Parathyroid adenoma (tissue), 2 donors: Measurements from ENCODE around the gene C20orf141.

Source experiments
- H2AFZ ChIP-seq: fragments of 300-600 bp; sonication (generic); one replicate; pipeline ENCODE4 v1.7.0; 2017; ENCODE audit warnings: antibody characterized with exemption, mild to moderate bottlenecking
- H3K27ac ChIP-seq: fragments of 300-600 bp; sonication (generic); one replicate; pipeline ENCODE4 v1.7.0; 2017
- H3K27me3 ChIP-seq: fragments of 300-600 bp; sonication (generic); one replicate; pipeline ENCODE4 v1.7.0; 2017; ENCODE audit warnings: low read length; ENCODE audit not compliant: control insufficient read depth, insufficient read depth
- H3K36me3 ChIP-seq: fragments of 300-600 bp; sonication (generic); one replicate; pipeline ENCODE4 v1.7.0; 2017; ENCODE audit warnings: low read length; ENCODE audit not compliant: control insufficient read depth, insufficient read depth
- H3K4me1 ChIP-seq: fragments of 300-600 bp; sonication (generic); one replicate; pipeline ENCODE4 v1.7.0; 2017; ENCODE audit warnings: control low read depth
- H3K4me2 ChIP-seq: fragments of 300-600 bp; sonication (generic); one replicate; pipeline ENCODE4 v1.7.0; 2017; ENCODE audit warnings: low read length
- H3K4me3 ChIP-seq: fragments of 300-600 bp; sonication (generic); one replicate; pipeline ENCODE4 v1.7.0; 2017; ENCODE audit warnings: low read depth, low read length
- H3K79me2 ChIP-seq: fragments of 300-600 bp; sonication (generic); one replicate; pipeline ENCODE4 v1.7.0; 2017; ENCODE audit warnings: control low read depth
- H3K9ac ChIP-seq: fragments of 300-600 bp; sonication (generic); one replicate; pipeline ENCODE4 v1.7.0; 2017; ENCODE audit warnings: mild to moderate bottlenecking
- H3K9me3 ChIP-seq: fragments of 300-600 bp; sonication (generic); one replicate; pipeline ENCODE4 v1.7.0; 2017; ENCODE audit warnings: low read length; ENCODE audit not compliant: control insufficient read depth
- TF ChIP-seq, protein P1 (sequence below): fragments of 300-600 bp; sonication (generic); IDR thresholded peaks from one replicate; pipeline ENCODE4 v1.7.0; 2017; ENCODE audit warnings: antibody characterized with exemption, mild to moderate bottlenecking
- donor health status: primary hyperparathyroidism.

The C20orf141 gene

DNA sequence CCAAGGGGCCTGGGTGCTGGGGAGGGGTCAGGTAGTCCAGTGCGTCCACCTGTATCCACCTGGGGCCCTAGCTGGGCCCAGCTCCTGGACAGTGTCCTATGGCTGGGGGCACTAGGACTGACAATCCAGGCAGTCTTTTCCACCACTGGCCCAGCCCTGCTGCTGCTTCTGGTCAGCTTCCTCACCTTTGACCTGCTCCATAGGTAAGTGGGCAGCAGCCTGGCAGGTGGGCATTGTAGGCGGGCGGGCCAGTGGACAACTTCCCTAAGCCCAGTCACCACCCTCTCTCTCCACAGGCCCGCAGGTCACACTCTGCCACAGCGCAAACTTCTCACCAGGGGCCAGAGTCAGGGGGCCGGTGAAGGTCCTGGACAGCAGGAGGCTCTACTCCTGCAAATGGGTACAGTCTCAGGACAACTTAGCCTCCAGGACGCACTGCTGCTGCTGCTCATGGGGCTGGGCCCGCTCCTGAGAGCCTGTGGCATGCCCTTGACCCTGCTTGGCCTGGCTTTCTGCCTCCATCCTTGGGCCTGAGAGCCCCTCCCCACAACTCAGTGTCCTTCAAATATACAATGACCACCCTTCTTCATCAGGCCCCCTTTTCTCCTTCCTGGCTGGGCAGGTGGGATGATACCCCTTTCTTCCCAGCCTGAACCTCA is 584 bp downstream of the C20orf141 start:
- H3K79me2 ChIP-seq: no peaks in the 10 kb centered on the region
- TF ChIP-seq, protein P1, sequence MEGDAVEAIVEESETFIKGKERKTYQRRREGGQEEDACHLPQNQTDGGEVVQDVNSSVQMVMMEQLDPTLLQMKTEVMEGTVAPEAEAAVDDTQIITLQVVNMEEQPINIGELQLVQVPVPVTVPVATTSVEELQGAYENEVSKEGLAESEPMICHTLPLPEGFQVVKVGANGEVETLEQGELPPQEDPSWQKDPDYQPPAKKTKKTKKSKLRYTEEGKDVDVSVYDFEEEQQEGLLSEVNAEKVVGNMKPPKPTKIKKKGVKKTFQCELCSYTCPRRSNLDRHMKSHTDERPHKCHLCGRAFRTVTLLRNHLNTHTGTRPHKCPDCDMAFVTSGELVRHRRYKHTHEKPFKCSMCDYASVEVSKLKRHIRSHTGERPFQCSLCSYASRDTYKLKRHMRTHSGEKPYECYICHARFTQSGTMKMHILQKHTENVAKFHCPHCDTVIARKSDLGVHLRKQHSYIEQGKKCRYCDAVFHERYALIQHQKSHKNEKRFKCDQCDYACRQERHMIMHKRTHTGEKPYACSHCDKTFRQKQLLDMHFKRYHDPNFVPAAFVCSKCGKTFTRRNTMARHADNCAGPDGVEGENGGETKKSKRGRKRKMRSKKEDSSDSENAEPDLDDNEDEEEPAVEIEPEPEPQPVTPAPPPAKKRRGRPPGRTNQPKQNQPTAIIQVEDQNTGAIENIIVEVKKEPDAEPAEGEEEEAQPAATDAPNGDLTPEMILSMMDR: no peak
- no peak overlapping the region for H3K9ac ChIP-seq
- no peak overlapping the region for H3K4me3 ChIP-seq
- no peak overlapping the region for H3K4me2 ChIP-seq
- no peak overlapping the region for H2AFZ ChIP-seq
- no peaks in the 10 kb centered on the region for H3K27me3 ChIP-seq
- peaks cover 5% of the 10 kb centered on the region for H3K4me1 ChIP-seq
- H3K36me3 ChIP-seq: no peaks in the 10 kb centered on the region
- H3K27ac ChIP-seq: no peak overlapping the region
- no peaks in the 10 kb centered on the region for H3K9me3 ChIP-seq

DNA sequence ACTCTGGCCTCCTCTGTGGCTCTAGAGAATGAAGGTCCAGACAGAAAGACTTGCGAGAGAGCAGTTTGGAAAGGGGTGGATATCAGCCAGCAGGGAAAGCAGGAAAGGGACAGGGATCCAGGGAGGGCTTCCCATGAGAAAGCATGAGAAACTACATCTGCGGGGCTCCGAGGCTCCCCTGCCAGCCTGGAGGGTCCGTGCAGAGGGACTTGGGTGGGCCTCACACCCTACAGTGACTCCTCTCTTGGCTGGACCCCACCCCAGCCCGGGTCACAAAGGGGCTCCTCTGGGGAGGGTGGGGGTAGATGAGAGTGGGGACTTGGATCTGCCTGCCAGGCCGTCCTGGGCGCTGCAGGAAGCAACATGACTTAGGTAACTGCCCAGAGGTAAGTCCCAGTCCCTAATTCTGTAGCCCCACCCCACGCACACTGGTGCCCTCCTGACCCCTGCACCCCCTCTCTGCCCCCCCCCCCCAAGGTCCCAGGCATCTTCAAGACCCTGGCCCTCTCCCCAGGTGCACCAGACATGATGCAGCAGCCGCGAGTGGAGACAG is 1.3 kb downstream of the C20orf141 start, which contains the start of gene TMEM239:
TSS of gene TMEM239 (plus strand) at position 335 of the 553 bp plus-strand sequence. CDS start at position 526, 191 bp downstream.
- H3K27ac ChIP-seq: no peak within 1 kb of the TSS
- TF ChIP-seq, protein P1: no peak
- no peak within 1 kb of the TSS for H3K4me2 ChIP-seq
- H3K27me3 ChIP-seq: no peaks in the 10 kb centered on the region
- H3K79me2 ChIP-seq: no peaks in the 10 kb centered on the region
- no peaks in the 10 kb centered on the region for H3K36me3 ChIP-seq
- H3K4me3 ChIP-seq: no peak within 1 kb of the TSS
- no peak within 1 kb of the TSS for H2AFZ ChIP-seq
- no peaks in the 10 kb centered on the region for H3K9me3 ChIP-seq
- peaks cover 7% of the 10 kb centered on the region for H3K4me1 ChIP-seq
- H3K9ac ChIP-seq: no peak within 1 kb of the TSS

DNA sequence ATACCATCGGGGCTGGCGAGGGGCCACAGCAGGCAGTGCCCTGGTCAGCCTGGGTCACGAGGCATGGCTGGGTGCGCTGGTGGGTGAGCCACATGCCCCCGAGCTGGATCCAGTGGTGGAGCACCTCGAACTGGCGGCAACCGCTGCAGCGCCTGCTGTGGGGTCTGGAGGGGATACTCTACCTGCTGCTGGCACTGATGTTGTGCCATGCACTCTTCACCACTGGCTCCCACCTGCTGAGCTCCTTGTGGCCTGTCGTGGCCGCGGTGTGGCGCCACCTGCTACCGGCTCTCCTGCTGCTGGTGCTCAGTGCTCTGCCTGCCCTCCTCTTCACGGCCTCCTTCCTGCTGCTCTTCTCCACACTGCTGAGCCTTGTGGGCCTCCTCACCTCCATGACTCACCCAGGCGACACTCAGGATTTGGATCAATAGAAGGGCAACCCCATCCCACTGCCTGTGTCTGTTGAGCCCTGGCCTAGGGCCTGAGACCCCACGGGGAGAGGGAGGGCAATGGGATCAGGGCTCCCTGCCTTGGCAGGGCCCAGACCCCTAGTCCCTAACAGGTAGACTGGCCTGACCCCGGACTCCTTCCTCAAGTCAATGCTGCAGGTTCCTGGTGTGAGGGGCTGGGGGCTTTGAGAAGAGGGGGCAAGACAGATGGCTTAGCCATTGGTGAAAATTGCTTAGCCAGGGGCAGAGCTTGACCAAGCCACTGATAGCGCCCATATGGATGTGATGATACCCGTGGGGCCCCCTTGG is 2.0 kb downstream of the C20orf141 start:
- H3K79me2 ChIP-seq: no peaks in the 10 kb centered on the region
- H3K4me3 ChIP-seq: no peak overlapping the region
- TF ChIP-seq, protein P1: no peak

DNA sequence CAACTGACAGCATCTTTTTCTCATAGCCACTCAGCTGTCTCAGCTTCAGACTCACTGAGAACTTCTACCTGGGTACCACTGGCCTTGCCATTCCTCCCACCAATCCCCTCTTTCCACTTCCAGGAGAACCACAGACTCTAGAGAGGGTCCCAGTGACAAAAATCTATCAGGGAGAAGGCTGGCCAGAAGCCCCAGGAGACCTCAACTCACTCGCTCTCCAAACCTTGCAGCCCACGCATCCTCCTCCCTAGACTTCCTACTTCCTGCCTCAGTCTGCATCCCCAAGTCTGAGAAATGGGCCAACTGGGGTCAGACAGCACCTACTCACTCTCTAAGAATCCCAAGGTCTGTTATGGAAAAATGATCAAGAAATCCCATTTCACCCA is 2.5 kb downstream of the C20orf141 start:
- H3K27me3 ChIP-seq: no peaks in the 10 kb centered on the region
- H3K4me3 ChIP-seq: no peak overlapping the region
- no peak overlapping the region for H2AFZ ChIP-seq
- H3K9ac ChIP-seq: no peak overlapping the region
- no peaks in the 10 kb centered on the region for H3K9me3 ChIP-seq
- TF ChIP-seq, protein P1: no peak
- no peak overlapping the region for H3K27ac ChIP-seq
- no peaks in the 10 kb centered on the region for H3K79me2 ChIP-seq
- H3K36me3 ChIP-seq: no peaks in the 10 kb centered on the region
- peaks cover 7% of the 10 kb centered on the region for H3K4me1 ChIP-seq
- H3K4me2 ChIP-seq: no peak overlapping the region

More for the DNA sequence above, 2.0 kb downstream of the C20orf141 start:
- Histone ChIP-seq H3K9me3 (no peaks in the 10 kb centered on the region), H3K27ac (no peak overlapping the region), H3K36me3 (no peaks in the 10 kb centered on the region), H3K27me3 (no peaks in the 10 kb centered on the region), H3K4me1 (peaks cover 7% of the 10 kb centered on the region), H3K9ac (no peak overlapping the region), H2AFZ (no peak overlapping the region), H3K4me2 (no peak overlapping the region)
